HepG2 (cell line): ENCODE measurements around the gene MED4. TPM values are rescaled to one million over a fixed set of nuclear protein-coding genes. Genes with fewer than 3 reads are reported as not detected.

Experiments used
- ARNTL ChIP-seq: sonication (generic); formaldehyde crosslinking; IDR thresholded peaks from 2 replicates; pipeline ENCODE4 v1.4.0; 2020; ENCODE audit warnings: mild to moderate bottlenecking, missing genetic modification reagents
- EZH2 ChIP-seq: conservative IDR thresholded peaks from 2 replicates; pipeline ENCODE4 v1.6.1; 2012; ENCODE audit warnings: mild to moderate bottlenecking, low read depth, low read length, moderate library complexity
- GFI1 ChIP-seq: sonication (generic); formaldehyde crosslinking; IDR thresholded peaks from 2 replicates; pipeline ENCODE4 v1.5.0; 2020; ENCODE audit warnings: missing genetic modification reagents, mild to moderate bottlenecking, borderline replicate concordance
- IKZF1 ChIP-seq: fragments of 450-650 bp; IDR thresholded peaks from 2 replicates; pipeline ENCODE4 v1.7.1; 2016
- ISL2 ChIP-seq: sonication (generic); formaldehyde crosslinking; IDR thresholded peaks from 2 replicates; pipeline ENCODE4 v1.5.0; 2020; ENCODE audit warnings: missing genetic modification reagents
- KAT2B ChIP-seq: fragments of 150-350 bp; IDR thresholded peaks from 2 replicates; pipeline ENCODE4 v1.6.1; 2014; ENCODE audit warnings: low read depth, low read length, borderline replicate concordance
- PPARG ChIP-seq: conservative IDR thresholded peaks from 2 replicates; pipeline ENCODE4 v1.6.1; 2016; ENCODE audit warnings: missing biosample characterization, missing genetic modification reagents
- SMARCC2 ChIP-seq: fragments of 450-650 bp; IDR thresholded peaks from 2 replicates; pipeline ENCODE4 v1.6.1; 2017; ENCODE audit warnings: antibody characterized with exemption, mild to moderate bottlenecking
- TFDP2 ChIP-seq: sonication (generic); formaldehyde crosslinking; IDR thresholded peaks from 2 replicates; pipeline ENCODE4 v1.4.0; 2020; ENCODE audit warnings: missing genetic modification reagents
- TP53 ChIP-seq: sonication (generic); formaldehyde crosslinking; conservative IDR thresholded peaks from 2 replicates; pipeline ENCODE4 v1.4.0; 2020; ENCODE audit warnings: missing genetic modification reagents
- ZBTB1 ChIP-seq: sonication (generic); formaldehyde crosslinking; IDR thresholded peaks from 2 replicates; pipeline ENCODE4 v1.4.0; 2020; ENCODE audit warnings: missing genetic modification reagents, borderline replicate concordance
- ZEB1 ChIP-seq: IDR thresholded peaks from 2 replicates; pipeline ENCODE4 v1.6.1; 2012; ENCODE audit warnings: mild to moderate bottlenecking, low read depth, inconsistent platforms; ENCODE audit not compliant: insufficient replicate concordance
- ZFP36L1 ChIP-seq: sonication (generic); formaldehyde crosslinking; IDR thresholded peaks from 2 replicates; pipeline ENCODE4 v1.8.0; 2022; ENCODE audit warnings: mild to moderate bottlenecking, missing genetic modification reagents, moderate library complexity
- ZNF17 ChIP-seq: sonication (generic); formaldehyde crosslinking; IDR thresholded peaks from 2 replicates; pipeline ENCODE4 v1.5.0; 2020; ENCODE audit warnings: mild to moderate bottlenecking, missing genetic modification reagents
- ZNF652 ChIP-seq: IDR thresholded peaks from 2 replicates; pipeline ENCODE4 v1.6.1; 2016; ENCODE audit warnings: low read depth, borderline replicate concordance
- ZNF776 ChIP-seq: sonication (generic); formaldehyde crosslinking; IDR thresholded peaks from 2 replicates; pipeline ENCODE4 v1.4.0; 2020; ENCODE audit warnings: mild to moderate bottlenecking, missing genetic modification reagents
- ZNF784 ChIP-seq: sonication (generic); formaldehyde crosslinking; IDR thresholded peaks from 2 replicates; pipeline ENCODE4 v1.5.1; 2020; ENCODE audit warnings: missing genetic modification reagents, mild to moderate bottlenecking, borderline replicate concordance
- polyA plus RNA-seq, 8 experiments: library from polyadenylated mRNA; depleted of rRNA in 3 of 8; stranded (reverse) in 7 of 8; unstranded in 1 of 8; fragments of >200 nt; fragmentation: Illumina TruSeq in 4 of 8; extraction: Trizol in 4 of 8; gene quantifications; 2 replicates each; pipeline versions ENCODE4 v1.2.1 to v1.2.3, GENCODE V29; 2011 to 2016; ENCODE audit warnings: low read depth in 4 of 8, missing spikeins in 1 of 8, mixed read lengths in 1 of 8; ENCODE audit not compliant: insufficient read depth in 1 of 8
- total RNA-seq, 5 experiments: library from RNA; depleted of rRNA; stranded (reverse); fragments of >200 nt; fragmentation: Illumina TruSeq; extraction: Trizol; gene quantifications; 2 replicates each; pipeline ENCODE4 v1.2.3, GENCODE V29; 2016; ENCODE audit warnings: low read depth in 1 of 5
- TF ChIP-seq, protein P1 (sequence below): sonication (generic); formaldehyde crosslinking; IDR thresholded peaks from 2 replicates; pipeline ENCODE4 v1.5.0; 2020; ENCODE audit warnings: mild to moderate bottlenecking, missing genetic modification reagents
- TF ChIP-seq, protein P2 (sequence below): sonication (generic); formaldehyde crosslinking; IDR thresholded peaks from 2 replicates; pipeline ENCODE4 v1.4.0; 2020; ENCODE audit warnings: missing genetic modification reagents
- TF ChIP-seq, protein P3 (sequence below): sonication (generic); formaldehyde crosslinking; IDR thresholded peaks from 2 replicates; pipeline ENCODE4 v1.4.0; 2020; ENCODE audit warnings: mild to moderate bottlenecking, missing genetic modification reagents
- TF ChIP-seq, protein P4 (sequence below): sonication (generic); formaldehyde crosslinking; IDR thresholded peaks from 2 replicates; pipeline ENCODE4 v1.4.0; 2020; ENCODE audit warnings: missing genetic modification reagents

The MED4 gene
- total and polyA plus RNA-seq, 2 of the 13 experiments (the other 11 are each of a cell fraction or from before 2014, with no cell fraction given) = 49.4 to 57.8 TPM

GRCh38 chr13:48094781-48095502 lies at the start of gene MED4 (continued):
- TF ChIP-seq, protein P1, sequence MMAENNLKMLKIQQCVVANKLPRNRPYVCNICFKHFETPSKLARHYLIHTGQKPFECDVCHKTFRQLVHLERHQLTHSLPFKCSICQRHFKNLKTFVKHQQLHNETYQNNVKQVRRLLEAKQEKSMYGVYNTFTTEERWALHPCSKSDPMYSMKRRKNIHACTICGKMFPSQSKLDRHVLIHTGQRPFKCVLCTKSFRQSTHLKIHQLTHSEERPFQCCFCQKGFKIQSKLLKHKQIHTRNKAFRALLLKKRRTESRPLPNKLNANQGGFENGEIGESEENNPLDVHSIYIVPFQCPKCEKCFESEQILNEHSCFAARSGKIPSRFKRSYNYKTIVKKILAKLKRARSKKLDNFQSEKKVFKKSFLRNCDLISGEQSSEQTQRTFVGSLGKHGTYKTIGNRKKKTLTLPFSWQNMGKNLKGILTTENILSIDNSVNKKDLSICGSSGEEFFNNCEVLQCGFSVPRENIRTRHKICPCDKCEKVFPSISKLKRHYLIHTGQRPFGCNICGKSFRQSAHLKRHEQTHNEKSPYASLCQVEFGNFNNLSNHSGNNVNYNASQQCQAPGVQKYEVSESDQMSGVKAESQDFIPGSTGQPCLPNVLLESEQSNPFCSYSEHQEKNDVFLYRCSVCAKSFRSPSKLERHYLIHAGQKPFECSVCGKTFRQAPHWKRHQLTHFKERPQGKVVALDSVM (CRISPR knock-in tag) = no peak
- TF ChIP-seq PPARG (CRISPR knock-in tag) (peak; percentile 72), SMARCC2 (no peak), GFI1 (CRISPR knock-in tag) (no peak; the same call in 1 of the 2 replicates), ZNF776 (CRISPR knock-in tag) (no peak), KAT2B (no peak), TFDP2 (CRISPR knock-in tag) (peak; percentile 95), EZH2 (no peak), ARNTL (CRISPR knock-in tag) (no peak), TP53 (no peak), ZBTB1 (CRISPR knock-in tag) (no peak), ZNF784 (peak; percentile 97), ZEB1 (peak; percentile 38), ZNF652 (CRISPR knock-in tag) (no peak; the same call in 1 of the 2 replicates), ZFP36L1 (CRISPR knock-in tag) (peak; percentile 86), ISL2 (CRISPR knock-in tag) (0 out of 2 replicates have a peak, but pooled peaks have one; percentile 73), IKZF1 (no peak), ZNF17 (CRISPR knock-in tag) (no peak)
- TF ChIP-seq, protein P2, sequence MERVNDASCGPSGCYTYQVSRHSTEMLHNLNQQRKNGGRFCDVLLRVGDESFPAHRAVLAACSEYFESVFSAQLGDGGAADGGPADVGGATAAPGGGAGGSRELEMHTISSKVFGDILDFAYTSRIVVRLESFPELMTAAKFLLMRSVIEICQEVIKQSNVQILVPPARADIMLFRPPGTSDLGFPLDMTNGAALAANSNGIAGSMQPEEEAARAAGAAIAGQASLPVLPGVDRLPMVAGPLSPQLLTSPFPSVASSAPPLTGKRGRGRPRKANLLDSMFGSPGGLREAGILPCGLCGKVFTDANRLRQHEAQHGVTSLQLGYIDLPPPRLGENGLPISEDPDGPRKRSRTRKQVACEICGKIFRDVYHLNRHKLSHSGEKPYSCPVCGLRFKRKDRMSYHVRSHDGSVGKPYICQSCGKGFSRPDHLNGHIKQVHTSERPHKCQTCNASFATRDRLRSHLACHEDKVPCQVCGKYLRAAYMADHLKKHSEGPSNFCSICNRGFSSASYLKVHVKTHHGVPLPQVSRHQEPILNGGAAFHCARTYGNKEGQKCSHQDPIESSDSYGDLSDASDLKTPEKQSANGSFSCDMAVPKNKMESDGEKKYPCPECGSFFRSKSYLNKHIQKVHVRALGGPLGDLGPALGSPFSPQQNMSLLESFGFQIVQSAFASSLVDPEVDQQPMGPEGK (CRISPR knock-in tag) = no peak
- TF ChIP-seq, protein P3, sequence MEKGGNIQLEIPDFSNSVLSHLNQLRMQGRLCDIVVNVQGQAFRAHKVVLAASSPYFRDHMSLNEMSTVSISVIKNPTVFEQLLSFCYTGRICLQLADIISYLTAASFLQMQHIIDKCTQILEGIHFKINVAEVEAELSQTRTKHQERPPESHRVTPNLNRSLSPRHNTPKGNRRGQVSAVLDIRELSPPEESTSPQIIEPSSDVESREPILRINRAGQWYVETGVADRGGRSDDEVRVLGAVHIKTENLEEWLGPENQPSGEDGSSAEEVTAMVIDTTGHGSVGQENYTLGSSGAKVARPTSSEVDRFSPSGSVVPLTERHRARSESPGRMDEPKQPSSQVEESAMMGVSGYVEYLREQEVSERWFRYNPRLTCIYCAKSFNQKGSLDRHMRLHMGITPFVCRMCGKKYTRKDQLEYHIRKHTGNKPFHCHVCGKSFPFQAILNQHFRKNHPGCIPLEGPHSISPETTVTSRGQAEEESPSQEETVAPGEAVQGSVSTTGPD (CRISPR knock-in tag) = no peak
- TF ChIP-seq, protein P4, sequence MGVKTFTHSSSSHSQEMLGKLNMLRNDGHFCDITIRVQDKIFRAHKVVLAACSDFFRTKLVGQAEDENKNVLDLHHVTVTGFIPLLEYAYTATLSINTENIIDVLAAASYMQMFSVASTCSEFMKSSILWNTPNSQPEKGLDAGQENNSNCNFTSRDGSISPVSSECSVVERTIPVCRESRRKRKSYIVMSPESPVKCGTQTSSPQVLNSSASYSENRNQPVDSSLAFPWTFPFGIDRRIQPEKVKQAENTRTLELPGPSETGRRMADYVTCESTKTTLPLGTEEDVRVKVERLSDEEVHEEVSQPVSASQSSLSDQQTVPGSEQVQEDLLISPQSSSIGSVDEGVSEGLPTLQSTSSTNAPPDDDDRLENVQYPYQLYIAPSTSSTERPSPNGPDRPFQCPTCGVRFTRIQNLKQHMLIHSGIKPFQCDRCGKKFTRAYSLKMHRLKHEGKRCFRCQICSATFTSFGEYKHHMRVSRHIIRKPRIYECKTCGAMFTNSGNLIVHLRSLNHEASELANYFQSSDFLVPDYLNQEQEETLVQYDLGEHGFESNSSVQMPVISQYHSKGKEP (CRISPR knock-in tag) = peak; percentile 51; the same call in 1 of the 2 replicates
